HEK293T (cell line): Measurements from ENCODE around the gene HELZ.

Experiments used
- CTCF ChIA-PET: fragments of 350-600 bp; formaldehyde crosslinking; extraction: SDS; loops from one replicate; lab custom pipeline; 2021; ENCODE audit warnings: antibody characterized with exemption, inconsistent platforms; lab: Yijun Ruan, JAX
- POLR2A ChIA-PET: fragments of 350-600 bp; formaldehyde crosslinking; extraction: SDS; loops from one replicate; lab custom pipeline; 2020; ENCODE audit warnings: antibody characterized with exemption, inconsistent platforms; lab: Yijun Ruan, JAX
- DNase-seq: peaks from one replicate; pipeline ENCODE4 v3.0.0; 2012; ENCODE audit warnings: mixed read lengths; ENCODE audit errors: extremely low spot score
- ARNT ChIP-seq: fragments of 450-650 bp; IDR thresholded peaks from 2 replicates; pipeline ENCODE4 v1.6.1; 2017; ENCODE audit warnings: mild to moderate bottlenecking
- BHLHE40 ChIP-seq: fragments of 450-650 bp; IDR thresholded peaks from 2 replicates; pipeline ENCODE4 v1.6.1; 2016; ENCODE audit warnings: mild to moderate bottlenecking, moderate library complexity, borderline replicate concordance
- CTBP1 ChIP-seq: fragments of 450-650 bp; IDR thresholded peaks from 2 replicates; pipeline ENCODE4 v1.6.1; 2016; ENCODE audit warnings: borderline replicate concordance
- ELF4 ChIP-seq: fragments of 450-650 bp; IDR thresholded peaks from 2 replicates; pipeline ENCODE4 v1.6.1; 2017; ENCODE audit warnings: antibody characterized with exemption
- FOXA1 ChIP-seq: fragments of 450-650 bp; IDR thresholded peaks from 2 replicates; pipeline ENCODE4 v1.6.1; 2016; ENCODE audit warnings: mild to moderate bottlenecking
- FOXK2 ChIP-seq: fragments of 450-650 bp; IDR thresholded peaks from 2 replicates; pipeline ENCODE4 v1.6.1; 2016; ENCODE audit warnings: mild to moderate bottlenecking
- FOXM1 ChIP-seq: fragments of 450-650 bp; IDR thresholded peaks from 2 replicates; pipeline ENCODE4 v1.6.1; 2017; ENCODE audit warnings: mild to moderate bottlenecking, borderline replicate concordance
- HDGF ChIP-seq: fragments of 450-650 bp; IDR thresholded peaks from 2 replicates; pipeline ENCODE4 v1.6.1; 2017; ENCODE audit warnings: antibody characterized with exemption, borderline replicate concordance
- L3MBTL2 ChIP-seq: fragments of 450-650 bp; conservative IDR thresholded peaks from 2 replicates; pipeline ENCODE4 v1.6.1; 2016; ENCODE audit warnings: mild to moderate bottlenecking
- LEF1 ChIP-seq: fragments of 450-650 bp; IDR thresholded peaks from 2 replicates; pipeline ENCODE4 v1.6.1; 2017; ENCODE audit warnings: mild to moderate bottlenecking, borderline replicate concordance
- NFRKB ChIP-seq: fragments of 450-650 bp; IDR thresholded peaks from 2 replicates; pipeline ENCODE4 v1.6.1; 2016; ENCODE audit warnings: mild to moderate bottlenecking, moderate library complexity
- PKNOX1 ChIP-seq: fragments of 450-650 bp; IDR thresholded peaks from 2 replicates; pipeline ENCODE4 v1.6.1; 2016
- SP1 ChIP-seq: fragments of 450-650 bp; IDR thresholded peaks from 2 replicates; pipeline ENCODE4 v1.6.1; 2017
- SUZ12 ChIP-seq: fragments of 450-650 bp; IDR thresholded peaks from 2 replicates; pipeline ENCODE4 v1.6.1; 2016; ENCODE audit warnings: mild to moderate bottlenecking
- TARDBP ChIP-seq: fragments of 450-650 bp; IDR thresholded peaks from 2 replicates; pipeline ENCODE4 v1.6.1; 2016
- ZNF384 ChIP-seq: fragments of 450-650 bp; IDR thresholded peaks from 2 replicates; pipeline ENCODE4 v1.6.1; 2016

The HELZ gene

GRCh38 chr17:67137860-67138259, 107.1 kb downstream of the HELZ start:
- TF ChIP-seq HDGF, result no peak
- TF ChIP-seq PKNOX1, result no peak
- TF ChIP-seq FOXM1, result no peak
- no peak for DNase-seq
- ChIA-PET POLR2A (no interaction called here), CTCF (no interaction called here)

- TF ChIP-seq CTBP1 (no peak), ELF4 (no peak), ZNF384 (no peak), BHLHE40 (no peak), SP1 (no peak)
- ChIA-PET CTCF (no interaction called here), POLR2A (no interaction called here)
- DNase-seq, result no peak
Observed at GRCh38 chr17:67137026-67137370, 108.0 kb downstream of the HELZ start.

- DNase-seq, result no peak
- TF ChIP-seq FOXK2 (no peak), SUZ12 (no peak), L3MBTL2 (no peak), LEF1 (no peak), CTBP1 (no peak), PKNOX1 (no peak), SP1 (no peak)
Observed at GRCh38 chr17:67136191-67137025, 108.6 kb downstream of the HELZ start.

GRCh38 chr17:67133161-67133560, 111.8 kb downstream of the HELZ start:
- CTCF ChIA-PET, result no interaction called here
- TF ChIP-seq FOXK2, result no peak
- TF ChIP-seq NFRKB, result no peak
- no peak for TF ChIP-seq PKNOX1
- TF ChIP-seq CTBP1, result no peak
- no peak for TF ChIP-seq LEF1
- TF ChIP-seq ARNT, result no peak
- TF ChIP-seq HDGF, result no peak
- TF ChIP-seq FOXM1, result no peak
- TF ChIP-seq TARDBP, result no peak
- TF ChIP-seq SP1, result no peak
- TF ChIP-seq SUZ12, result no peak
- no peak for TF ChIP-seq ELF4
- no peak for TF ChIP-seq FOXA1
- TF ChIP-seq BHLHE40, result no peak
- TF ChIP-seq ZNF384, result no peak
- TF ChIP-seq L3MBTL2, result no peak
- no peak for DNase-seq
- POLR2A ChIA-PET, result no interaction called here

More at GRCh38 chr17:67136191-67137025, 108.6 kb downstream of the HELZ start:
- POLR2A ChIA-PET, result no interaction called here
- CTCF ChIA-PET, result no interaction called here

GRCh38 chr17:67132366-67132765, 112.6 kb downstream of the HELZ start:
- DNase-seq, result no peak
- no peak for TF ChIP-seq FOXA1
- ChIA-PET CTCF (no interaction called here), POLR2A (no interaction called here)

GRCh38 chr17:67130768-67131167, 114.2 kb downstream of the HELZ start:
- TF ChIP-seq TARDBP (no peak), PKNOX1 (no peak), FOXK2 (no peak), NFRKB (no peak), ARNT (no peak), BHLHE40 (no peak), FOXM1 (no peak), SP1 (no peak), ZNF384 (no peak), ELF4 (no peak), CTBP1 (no peak), HDGF (no peak), LEF1 (no peak), L3MBTL2 (no peak), FOXA1 (no peak), SUZ12 (no peak)
- no peak for DNase-seq
- ChIA-PET POLR2A (no interaction called here), CTCF (no interaction called here)

GRCh38 chr17:67129283-67129682, 115.7 kb downstream of the HELZ start:
- ChIA-PET CTCF (no interaction called here), POLR2A (no interaction called here)
- TF ChIP-seq HDGF (no peak), L3MBTL2 (no peak), FOXK2 (no peak), CTBP1 (no peak), ELF4 (no peak), FOXM1 (no peak), ZNF384 (no peak), NFRKB (no peak), LEF1 (no peak), SUZ12 (no peak), SP1 (no peak), PKNOX1 (no peak), BHLHE40 (no peak), ARNT (no peak), FOXA1 (no peak), TARDBP (no peak)

More at GRCh38 chr17:67129283-67129682, 115.7 kb downstream of the HELZ start:
- DNase-seq, result no peak
